Neural cell (in vitro differentiated cells): Measurements from ENCODE around the gene THADA. TPM values are rescaled to one million over a fixed set of nuclear protein-coding genes. Genes with fewer than 3 reads are reported as not detected.
"Not testable (repeated sequence)": the region's sequence is repeated elsewhere in the genome, so short reads cannot be mapped to it uniquely, and the experiment has no call there.

Source experiments
- H2AFZ ChIP-seq: fragments of 200-600, 300-800 bp; sonication (generic), shearing (Covaris generic); 2 replicates; pipeline ENCODE4 v1.6.0; 2014; ENCODE audit warnings: low read depth, mild to moderate bottlenecking, antibody characterized with exemption, low read length, moderate library complexity
- H3F3A ChIP-seq: fragments of 200-600 bp; shearing (Covaris generic); 2 replicates; pipeline ENCODE4 v1.6.1; 2016; ENCODE audit warnings: mild to moderate bottlenecking, moderate library complexity, mixed read lengths, antibody characterized with exemption, low read length; ENCODE audit not compliant: insufficient read depth, poor library complexity, severe bottlenecking
- H3K27ac ChIP-seq: fragments of 200-600, 300-800 bp; sonication (generic), shearing (Covaris generic); 2 replicates; pipeline ENCODE4 v1.5.1; 2014; ENCODE audit warnings: mild to moderate bottlenecking, low read length, moderate library complexity
- H3K27me3 ChIP-seq: fragments of 300-800, 200-600 bp; sonication (generic), shearing (Covaris generic); 2 replicates; pipeline ENCODE4 v1.6.0; 2014; ENCODE audit warnings: mild to moderate bottlenecking, low read depth, low read length, moderate library complexity; ENCODE audit not compliant: insufficient read depth
- H3K36me3 ChIP-seq: fragments of 300-800, 200-600 bp; sonication (generic), shearing (Covaris generic); 2 replicates; pipeline ENCODE4 v1.5.1; 2014; ENCODE audit warnings: mild to moderate bottlenecking, antibody characterized with exemption, low read length, moderate library complexity; ENCODE audit not compliant: insufficient read depth
- H3K4me2 ChIP-seq: fragments of 300-800, 200-600 bp; sonication (generic), shearing (Covaris generic); 2 replicates; pipeline ENCODE4 v1.6.0; 2014; ENCODE audit warnings: mild to moderate bottlenecking, low read length
- H3K4me3 ChIP-seq: fragments of 300-800, 200-600 bp; sonication (generic), shearing (Covaris generic); 2 replicates; pipeline ENCODE4 v1.5.1; 2014; ENCODE audit warnings: mild to moderate bottlenecking, low read length, moderate library complexity
- H3K79me2 ChIP-seq: fragments of 200-600 bp; shearing (Covaris generic); replicated peaks from 2 replicates; pipeline ENCODE4 v1.6.0; 2014; ENCODE audit warnings: mild to moderate bottlenecking, low read length, moderate library complexity; ENCODE audit not compliant: insufficient read depth
- H3K9ac ChIP-seq: fragments of 300-800, 200-600 bp; sonication (generic), shearing (Covaris generic); 2 replicates; pipeline ENCODE4 v1.6.1; 2016; ENCODE audit warnings: mild to moderate bottlenecking, low read length, mixed read lengths
- H3K9me2 ChIP-seq: fragments of 200-600 bp; shearing (Covaris generic); 2 replicates; pipeline ENCODE4 v1.6.1; 2016; ENCODE audit warnings: mild to moderate bottlenecking, low read length, mixed read lengths; ENCODE audit not compliant: insufficient read depth
- H3K9me3 ChIP-seq: fragments of 200-600, 300-800 bp; sonication (generic), shearing (Covaris generic); 2 replicates; pipeline ENCODE4 v1.6.1; 2016; ENCODE audit warnings: mild to moderate bottlenecking, mixed run types, low read length, moderate library complexity, mixed read lengths
- H4K20me1 ChIP-seq: fragments of 200-600 bp; shearing (Covaris generic); 2 replicates; pipeline ENCODE4 v1.6.1; 2016; ENCODE audit warnings: mild to moderate bottlenecking, mixed run types; ENCODE audit not compliant: insufficient read depth
- CTCF ChIP-seq: fragments of 450-650 bp; IDR thresholded peaks from 2 replicates; pipeline ENCODE4 v1.5.1; 2014; ENCODE audit warnings: antibody characterized with exemption, mild to moderate bottlenecking, moderate library complexity; ENCODE audit not compliant: poor library complexity, severe bottlenecking
- EP300 ChIP-seq: fragments of 450-650 bp; conservative IDR thresholded peaks from 2 replicates; pipeline ENCODE4 v1.6.1; 2014; ENCODE audit warnings: antibody characterized with exemption, mild to moderate bottlenecking, moderate library complexity; ENCODE audit not compliant: poor library complexity, severe bottlenecking
- EZH2 ChIP-seq: fragments of 200-600, 300-800 bp; shearing (Covaris generic), sonication (generic); IDR thresholded peaks from 2 replicates; pipeline ENCODE4 v1.6.1; 2014; ENCODE audit warnings: antibody characterized with exemption, low read length, borderline replicate concordance, mild to moderate bottlenecking; ENCODE audit not compliant: insufficient read depth, poor library complexity, severe bottlenecking
- MXI1 ChIP-seq: fragments of 450-650 bp; conservative IDR thresholded peaks from 2 replicates; pipeline ENCODE4 v1.6.1; 2014; ENCODE audit warnings: antibody characterized with exemption, mild to moderate bottlenecking; ENCODE audit not compliant: poor library complexity, severe bottlenecking
- POLR2AphosphoS5 ChIP-seq: IDR thresholded peaks from 2 replicates; pipeline ENCODE4 v1.6.1; 2012
- RAD21 ChIP-seq: fragments of 450-650 bp; conservative IDR thresholded peaks from 2 replicates; pipeline ENCODE4 v1.6.1; 2014; ENCODE audit warnings: antibody characterized with exemption, mild to moderate bottlenecking, moderate library complexity
- REST ChIP-seq: IDR thresholded peaks from 2 replicates; pipeline ENCODE4 v1.6.1; 2012; ENCODE audit warnings: borderline replicate concordance
- SMC3 ChIP-seq: fragments of 450-650 bp; conservative IDR thresholded peaks from 2 replicates; pipeline ENCODE4 v1.6.1; 2014; ENCODE audit warnings: antibody characterized with exemption, mild to moderate bottlenecking, moderate library complexity; ENCODE audit not compliant: poor library complexity
- TAF1 ChIP-seq: IDR thresholded peaks from 2 replicates; pipeline ENCODE4 v1.6.1; 2012; ENCODE audit warnings: low read depth
- polyA plus RNA-seq: library from polyadenylated mRNA; depleted of rRNA; stranded (reverse); fragments of >200 nt; gene quantifications from 2 replicates; pipeline ENCODE4 v1.2.3, GENCODE V29; 2014

The THADA gene
- polyA plus RNA-seq, 1 donor from 2014 or later: 8.5 TPM

GRCh38 chr2:43397821-43398220, 198.0 kb downstream of the THADA start:
- no peaks in the 10 kb centered on the region for H4K20me1 ChIP-seq
- no peak overlapping the region for H3K27ac ChIP-seq
- H3K27me3 ChIP-seq: no peaks in the 10 kb centered on the region
- no peak overlapping the region for H3K4me2 ChIP-seq
- H2AFZ ChIP-seq: no peak overlapping the region
- H3K79me2 ChIP-seq: no peaks in the 10 kb centered on the region
- no peaks in the 10 kb centered on the region for H3K9me2 ChIP-seq
- H3K4me3 ChIP-seq: no peak overlapping the region
- H3K9ac ChIP-seq: no peak overlapping the region
- H3F3A ChIP-seq: no peaks in the 10 kb centered on the region
- H3K36me3 ChIP-seq: no peaks in the 10 kb centered on the region
- no peaks in the 10 kb centered on the region for H3K9me3 ChIP-seq
- TF ChIP-seq TAF1 (no peak), REST (no peak), MXI1 (no peak), RAD21 (no peak), EP300 (no peak), CTCF (no peak), EZH2 (no peak), POLR2AphosphoS5 (no peak), SMC3 (no peak)

- H3K79me2 ChIP-seq: no peaks in the 10 kb centered on the region
- TF ChIP-seq EZH2: no peak
- H3K27me3 ChIP-seq: no peaks in the 10 kb centered on the region
- no peaks in the 10 kb centered on the region for H3K9me2 ChIP-seq
- no peak overlapping the region for H3K4me2 ChIP-seq
- H4K20me1 ChIP-seq: no peaks in the 10 kb centered on the region
- no peak overlapping the region for H3K4me3 ChIP-seq
- H3K36me3 ChIP-seq: no peaks in the 10 kb centered on the region
- no peaks in the 10 kb centered on the region for H3K9me3 ChIP-seq
- no peaks in the 10 kb centered on the region for H3F3A ChIP-seq
- H3K9ac ChIP-seq: no peak overlapping the region
- H2AFZ ChIP-seq: no peak overlapping the region
- H3K27ac ChIP-seq: no peak overlapping the region
Measured at GRCh38 chr2:43397411-43397810, 198.4 kb downstream of the THADA start.

GRCh38 chr2:43396344-43396743, 199.5 kb downstream of the THADA start:
- H3K9me3 ChIP-seq, H3K79me2 ChIP-seq, H3K9me2 ChIP-seq, H3K4me3 ChIP-seq, H3K27me3 ChIP-seq, H3K36me3 ChIP-seq, H3F3A ChIP-seq, H4K20me1 ChIP-seq, H3K27ac ChIP-seq, H2AFZ ChIP-seq, H3K4me2 ChIP-seq, H3K9ac ChIP-seq: not testable (repeated sequence)
